ENCODE measurements around the gene DFFB. TPM values are rescaled to one million over a fixed set of nuclear protein-coding genes. Genes with fewer than 3 reads are reported as not detected.

DFFB gene
- total and polyA plus RNA-seq, 2 of the 4 experiments (the other 2 are of a cell fraction) = 6.5 to 7.3 TPM

GRCh38 chr1:3872546-3872945 is 15.3 kb downstream of the DFFB start:
- no peaks in the 10 kb centered on the region for H3K4me1 ChIP-seq (ENCODE audit: control insufficient read depth, insufficient read depth, low read length)
- peaks cover 40% of the 10 kb centered on the region for H3K36me3 ChIP-seq (ENCODE audit: control insufficient read depth, insufficient read depth, low read length)
- H4K5ac ChIP-seq (ENCODE audit: low read depth, low read length) = no peak overlapping the region
- DNase-seq (no peak), ATAC-seq (ENCODE audit: low read depth) (no peak)
- H3K27ac ChIP-seq (ENCODE audit: insufficient read depth, low read length) = no peak overlapping the region
- no peak overlapping the region for H3K23ac ChIP-seq (ENCODE audit: low read depth, low read length)
- H2AK5ac ChIP-seq (ENCODE audit: low read depth, low read length) = no peak overlapping the region
- no peak overlapping the region for H3K4me2 ChIP-seq (ENCODE audit: low read depth, low read length)
- no peak overlapping the region for H2AFZ ChIP-seq (replicated peaks; ENCODE audit: low read length, poor library complexity)
- H2BK120ac ChIP-seq (ENCODE audit: low read depth, low read length) = no peak overlapping the region
- POLR2A ChIA-PET (ENCODE audit: unreplicated experiment) = no interaction called here
- no peak overlapping the region for H2BK15ac ChIP-seq (ENCODE audit: low read depth, low read length)
- WGBS, 2 experiments (ENCODE audit: extremely low coverage in 2 of 2, insufficient read length in 1 of 2) = no CpG with 5 or more reads among the region's 8 CpGs
- no peak overlapping the region for H3K4me3 ChIP-seq (ENCODE audit: insufficient read depth, low read depth, low read length)
- H3K4ac ChIP-seq (ENCODE audit: low read depth, low read length) = no peak overlapping the region
- H3K9me1 ChIP-seq (ENCODE audit: insufficient read depth, low read length) = no peaks in the 10 kb centered on the region
- H2BK20ac ChIP-seq (ENCODE audit: low read depth, low read length) = no peak overlapping the region
- no peak overlapping the region for H2BK5ac ChIP-seq (ENCODE audit: low read depth, low read length, poor library complexity, severe bottlenecking)
- H3K56ac ChIP-seq (ENCODE audit: extremely low read depth, insufficient read depth, low read length) = no peak overlapping the region
- H4K20me1 ChIP-seq (ENCODE audit: insufficient read depth, low read length) = no peaks in the 10 kb centered on the region
- H3K9ac ChIP-seq (ENCODE audit: low read depth, low read length) = no peak overlapping the region
- H3K9me3 ChIP-seq (ENCODE audit: control insufficient read depth, insufficient read depth, low read length) = no peaks in the 10 kb centered on the region
- TF ChIP-seq MAZ (IDR thresholded peaks at IDR 0.05; ENCODE audit: borderline replicate concordance, low read depth, low read length) (no peak), FOS (IDR thresholded peaks at IDR 0.05; ENCODE audit: low read depth, low read length) (no peak), ELK1 (IDR thresholded peaks at IDR 0.05; ENCODE audit: borderline replicate concordance, low read depth, low read length) (no peak), BHLHE40 (IDR thresholded peaks at IDR 0.05; ENCODE audit: low read depth, low read length) (no peak), RFX5 (IDR thresholded peaks at IDR 0.05; ENCODE audit: low read depth, low read length) (no peak)
- intact Hi-C loops (cut with micrococcal nuclease) (no loop called here), in situ Hi-C loops (cut with MboI; ENCODE audit: low sequenced_read_pairs) (no loop called here), dilution Hi-C loops (cut with HindIII; ENCODE audit: low sequenced_read_pairs, unreplicated experiment) (no loop called here)
- no peak overlapping the region for H3K14ac ChIP-seq (replicated peaks; ENCODE audit: low read depth, low read length)
- H4K8ac ChIP-seq (ENCODE audit: low read depth in 2 of 2, low read length in 2 of 2) = no peak overlapping the region
- H4K91ac ChIP-seq (ENCODE audit: insufficient read depth, low read depth, low read length) = no peak overlapping the region
- BruUV-seq (replicated peaks) = no TSS peak
- H3K79me1 ChIP-seq (ENCODE audit: low read depth in 1 of 2, low read length in 2 of 2) = no peaks in the 10 kb centered on the region
- CTCF ChIA-PET = no interaction called here
- H3K27me3 ChIP-seq (ENCODE audit: control insufficient read depth, insufficient read depth, low read length) = no peaks in the 10 kb centered on the region
- no peak overlapping the region for H2AK9ac ChIP-seq (replicated peaks; ENCODE audit: low read depth, low read length, poor library complexity)
- H3K18ac ChIP-seq (ENCODE audit: low read depth, low read length) = no peak overlapping the region
